Neural cell (in vitro differentiated cells): ENCODE results near the gene NRG2. TPM values are rescaled to one million over a fixed set of nuclear protein-coding genes. Genes with fewer than 3 reads are reported as not detected.

ENCODE experiments used
- H2AFZ ChIP-seq: fragments of 200-600, 300-800 bp; sonication (generic), shearing (Covaris generic); 2 replicates; pipeline ENCODE4 v1.6.0; 2014; ENCODE audit warnings: low read depth, mild to moderate bottlenecking, antibody characterized with exemption, low read length, moderate library complexity
- H3F3A ChIP-seq: fragments of 200-600 bp; shearing (Covaris generic); 2 replicates; pipeline ENCODE4 v1.6.1; 2016; ENCODE audit warnings: mild to moderate bottlenecking, moderate library complexity, mixed read lengths, antibody characterized with exemption, low read length; ENCODE audit not compliant: insufficient read depth, poor library complexity, severe bottlenecking
- H3K27ac ChIP-seq: fragments of 200-600, 300-800 bp; sonication (generic), shearing (Covaris generic); 2 replicates; pipeline ENCODE4 v1.5.1; 2014; ENCODE audit warnings: mild to moderate bottlenecking, low read length, moderate library complexity
- H3K27me3 ChIP-seq: fragments of 300-800, 200-600 bp; sonication (generic), shearing (Covaris generic); 2 replicates; pipeline ENCODE4 v1.6.0; 2014; ENCODE audit warnings: mild to moderate bottlenecking, low read depth, low read length, moderate library complexity; ENCODE audit not compliant: insufficient read depth
- H3K36me3 ChIP-seq: fragments of 300-800, 200-600 bp; sonication (generic), shearing (Covaris generic); 2 replicates; pipeline ENCODE4 v1.5.1; 2014; ENCODE audit warnings: mild to moderate bottlenecking, antibody characterized with exemption, low read length, moderate library complexity; ENCODE audit not compliant: insufficient read depth
- H3K4me2 ChIP-seq: fragments of 300-800, 200-600 bp; sonication (generic), shearing (Covaris generic); 2 replicates; pipeline ENCODE4 v1.6.0; 2014; ENCODE audit warnings: mild to moderate bottlenecking, low read length
- H3K4me3 ChIP-seq: fragments of 300-800, 200-600 bp; sonication (generic), shearing (Covaris generic); 2 replicates; pipeline ENCODE4 v1.5.1; 2014; ENCODE audit warnings: mild to moderate bottlenecking, low read length, moderate library complexity
- H3K79me2 ChIP-seq: fragments of 200-600 bp; shearing (Covaris generic); replicated peaks from 2 replicates; pipeline ENCODE4 v1.6.0; 2014; ENCODE audit warnings: mild to moderate bottlenecking, low read length, moderate library complexity; ENCODE audit not compliant: insufficient read depth
- H3K9ac ChIP-seq: fragments of 300-800, 200-600 bp; sonication (generic), shearing (Covaris generic); 2 replicates; pipeline ENCODE4 v1.6.1; 2016; ENCODE audit warnings: mild to moderate bottlenecking, low read length, mixed read lengths
- H3K9me2 ChIP-seq: fragments of 200-600 bp; shearing (Covaris generic); 2 replicates; pipeline ENCODE4 v1.6.1; 2016; ENCODE audit warnings: mild to moderate bottlenecking, low read length, mixed read lengths; ENCODE audit not compliant: insufficient read depth
- H3K9me3 ChIP-seq: fragments of 200-600, 300-800 bp; sonication (generic), shearing (Covaris generic); 2 replicates; pipeline ENCODE4 v1.6.1; 2016; ENCODE audit warnings: mild to moderate bottlenecking, mixed run types, low read length, moderate library complexity, mixed read lengths
- H4K20me1 ChIP-seq: fragments of 200-600 bp; shearing (Covaris generic); 2 replicates; pipeline ENCODE4 v1.6.1; 2016; ENCODE audit warnings: mild to moderate bottlenecking, mixed run types; ENCODE audit not compliant: insufficient read depth
- CTCF ChIP-seq: fragments of 450-650 bp; IDR thresholded peaks from 2 replicates; pipeline ENCODE4 v1.5.1; 2014; ENCODE audit warnings: antibody characterized with exemption, mild to moderate bottlenecking, moderate library complexity; ENCODE audit not compliant: poor library complexity, severe bottlenecking
- EP300 ChIP-seq: fragments of 450-650 bp; conservative IDR thresholded peaks from 2 replicates; pipeline ENCODE4 v1.6.1; 2014; ENCODE audit warnings: antibody characterized with exemption, mild to moderate bottlenecking, moderate library complexity; ENCODE audit not compliant: poor library complexity, severe bottlenecking
- EZH2 ChIP-seq: fragments of 200-600, 300-800 bp; shearing (Covaris generic), sonication (generic); IDR thresholded peaks from 2 replicates; pipeline ENCODE4 v1.6.1; 2014; ENCODE audit warnings: antibody characterized with exemption, low read length, borderline replicate concordance, mild to moderate bottlenecking; ENCODE audit not compliant: insufficient read depth, poor library complexity, severe bottlenecking
- MXI1 ChIP-seq: fragments of 450-650 bp; conservative IDR thresholded peaks from 2 replicates; pipeline ENCODE4 v1.6.1; 2014; ENCODE audit warnings: antibody characterized with exemption, mild to moderate bottlenecking; ENCODE audit not compliant: poor library complexity, severe bottlenecking
- POLR2AphosphoS5 ChIP-seq: IDR thresholded peaks from 2 replicates; pipeline ENCODE4 v1.6.1; 2012
- RAD21 ChIP-seq: fragments of 450-650 bp; conservative IDR thresholded peaks from 2 replicates; pipeline ENCODE4 v1.6.1; 2014; ENCODE audit warnings: antibody characterized with exemption, mild to moderate bottlenecking, moderate library complexity
- SMC3 ChIP-seq: fragments of 450-650 bp; conservative IDR thresholded peaks from 2 replicates; pipeline ENCODE4 v1.6.1; 2014; ENCODE audit warnings: antibody characterized with exemption, mild to moderate bottlenecking, moderate library complexity; ENCODE audit not compliant: poor library complexity
- TAF1 ChIP-seq: IDR thresholded peaks from 2 replicates; pipeline ENCODE4 v1.6.1; 2012; ENCODE audit warnings: low read depth
- polyA plus RNA-seq: library from polyadenylated mRNA; depleted of rRNA; stranded (reverse); fragments of >200 nt; gene quantifications from 2 replicates; pipeline ENCODE4 v1.2.3, GENCODE V29; 2014
- TF ChIP-seq, protein P1 (sequence below): IDR thresholded peaks from 2 replicates; pipeline ENCODE4 v1.6.1; 2012; ENCODE audit warnings: borderline replicate concordance

NRG2 gene
- polyA plus RNA-seq, 1 donor from 2014 or later = 5.4 TPM

- Histone ChIP-seq H3K9me3 (no peaks in the 10 kb centered on the region), H2AFZ (no peak overlapping the region), H4K20me1 (no peaks in the 10 kb centered on the region), H3K4me3 (no peak overlapping the region), H3K79me2 (no peaks in the 10 kb centered on the region), H3F3A (no peaks in the 10 kb centered on the region), H3K36me3 (no peaks in the 10 kb centered on the region), H3K4me2 (no peak overlapping the region), H3K27ac (no peak overlapping the region), H3K9me2 (no peaks in the 10 kb centered on the region), H3K9ac (no peak overlapping the region), H3K27me3 (no peaks in the 10 kb centered on the region)
- TF ChIP-seq, protein P1, sequence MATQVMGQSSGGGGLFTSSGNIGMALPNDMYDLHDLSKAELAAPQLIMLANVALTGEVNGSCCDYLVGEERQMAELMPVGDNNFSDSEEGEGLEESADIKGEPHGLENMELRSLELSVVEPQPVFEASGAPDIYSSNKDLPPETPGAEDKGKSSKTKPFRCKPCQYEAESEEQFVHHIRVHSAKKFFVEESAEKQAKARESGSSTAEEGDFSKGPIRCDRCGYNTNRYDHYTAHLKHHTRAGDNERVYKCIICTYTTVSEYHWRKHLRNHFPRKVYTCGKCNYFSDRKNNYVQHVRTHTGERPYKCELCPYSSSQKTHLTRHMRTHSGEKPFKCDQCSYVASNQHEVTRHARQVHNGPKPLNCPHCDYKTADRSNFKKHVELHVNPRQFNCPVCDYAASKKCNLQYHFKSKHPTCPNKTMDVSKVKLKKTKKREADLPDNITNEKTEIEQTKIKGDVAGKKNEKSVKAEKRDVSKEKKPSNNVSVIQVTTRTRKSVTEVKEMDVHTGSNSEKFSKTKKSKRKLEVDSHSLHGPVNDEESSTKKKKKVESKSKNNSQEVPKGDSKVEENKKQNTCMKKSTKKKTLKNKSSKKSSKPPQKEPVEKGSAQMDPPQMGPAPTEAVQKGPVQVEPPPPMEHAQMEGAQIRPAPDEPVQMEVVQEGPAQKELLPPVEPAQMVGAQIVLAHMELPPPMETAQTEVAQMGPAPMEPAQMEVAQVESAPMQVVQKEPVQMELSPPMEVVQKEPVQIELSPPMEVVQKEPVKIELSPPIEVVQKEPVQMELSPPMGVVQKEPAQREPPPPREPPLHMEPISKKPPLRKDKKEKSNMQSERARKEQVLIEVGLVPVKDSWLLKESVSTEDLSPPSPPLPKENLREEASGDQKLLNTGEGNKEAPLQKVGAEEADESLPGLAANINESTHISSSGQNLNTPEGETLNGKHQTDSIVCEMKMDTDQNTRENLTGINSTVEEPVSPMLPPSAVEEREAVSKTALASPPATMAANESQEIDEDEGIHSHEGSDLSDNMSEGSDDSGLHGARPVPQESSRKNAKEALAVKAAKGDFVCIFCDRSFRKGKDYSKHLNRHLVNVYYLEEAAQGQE = no peak
- TF ChIP-seq EZH2 = no peak
- no peak for TF ChIP-seq CTCF
- no peak for TF ChIP-seq TAF1
- no peak for TF ChIP-seq EP300
- TF ChIP-seq MXI1 = no peak
- TF ChIP-seq RAD21 = no peak
- TF ChIP-seq POLR2AphosphoS5 = no peak
- TF ChIP-seq SMC3 = no peak
These were observed 18.2 kb downstream of the NRG2 start for GRCh38 chr5:140024928-140025327.

DNA sequence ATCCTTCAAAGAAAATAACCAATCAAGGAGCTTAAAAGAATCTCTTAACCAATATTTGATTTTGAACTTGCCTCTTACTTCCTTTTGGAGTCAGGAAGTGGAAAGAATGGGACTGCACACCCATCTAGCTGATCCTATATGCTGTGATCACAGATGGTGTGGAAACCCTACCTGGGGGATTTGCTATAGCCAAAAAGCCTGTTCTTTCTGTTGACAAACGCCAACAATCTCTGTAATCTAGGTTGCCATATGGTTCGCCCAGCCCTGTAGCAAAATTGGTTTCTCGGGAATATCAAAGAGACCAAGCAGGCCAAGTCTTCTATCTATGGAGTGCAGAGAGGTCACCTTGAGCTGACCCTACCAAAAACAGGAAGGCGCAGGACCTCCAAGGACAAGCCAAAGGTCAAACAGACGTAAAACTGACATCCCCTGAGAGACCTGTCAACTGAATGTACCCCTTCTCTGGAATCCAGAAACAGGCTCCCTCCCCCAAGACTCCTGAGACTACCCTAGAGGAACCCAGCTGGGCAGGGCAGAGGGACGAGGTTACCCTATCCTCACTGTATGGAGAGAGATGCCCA lies 19.4 kb downstream of the NRG2 start:
- Histone ChIP-seq H3F3A (no peaks in the 10 kb centered on the region), H3K36me3 (no peaks in the 10 kb centered on the region), H2AFZ (no peak overlapping the region), H3K4me2 (no peak overlapping the region), H3K27ac (no peak overlapping the region), H3K4me3 (no peak overlapping the region), H3K9me2 (no peaks in the 10 kb centered on the region), H3K27me3 (no peaks in the 10 kb centered on the region), H4K20me1 (no peaks in the 10 kb centered on the region), H3K9ac (no peak overlapping the region), H3K79me2 (no peaks in the 10 kb centered on the region), H3K9me3 (no peaks in the 10 kb centered on the region)
- TF ChIP-seq SMC3 = no peak
- TF ChIP-seq MXI1 = no peak
- no peak for TF ChIP-seq RAD21
- TF ChIP-seq, protein P1 = no peak
- no peak for TF ChIP-seq TAF1
- no peak for TF ChIP-seq CTCF
- no peak for TF ChIP-seq EP300
- TF ChIP-seq EZH2 = no peak
- no peak for TF ChIP-seq POLR2AphosphoS5
